Stimulated activated naive CD8-positive, alpha-beta T cell treated with anti-CD3 and anti-CD28 coated beads, Interleukin-15, Interleukin-2, amounts not matched to agents 100 U/mL and 50 U/mL, for 24 hours (primary cell): Measurements from ENCODE around the gene GSAP.

Experiments
- ATAC-seq: fragments of 150-1000 bp; cut with Tn5 transposase; one replicate; pipeline ENCODE4 v1.10.0; 2021
- DNase-seq: peaks from one replicate; pipeline ENCODE4 v3.0.0; 2021

The GSAP gene

GRCh38 chr7:77406421-77406820 is 9.7 kb downstream of the GSAP start:
- ATAC-seq (no peak), DNase-seq (no peak)

DNA sequence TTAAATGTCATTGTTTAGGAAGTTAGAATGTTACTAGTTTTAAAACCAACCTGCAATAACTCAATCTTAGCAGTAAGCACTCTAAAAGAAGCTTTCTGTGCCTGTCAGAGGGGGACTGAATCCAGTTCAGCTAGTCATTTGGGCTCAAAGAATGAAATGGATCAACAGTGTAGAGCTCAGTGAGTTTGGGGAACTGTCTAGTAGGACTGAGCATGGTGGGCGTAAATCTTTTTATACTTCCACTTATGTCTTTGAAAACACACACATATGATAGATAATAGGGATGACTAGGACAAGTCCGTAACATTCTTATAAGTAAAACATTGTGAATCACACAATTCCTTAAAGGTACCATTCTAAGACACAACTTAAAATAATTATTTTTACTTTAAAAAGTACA is 11.5 kb downstream of the GSAP start:
- DNase-seq (no peak), ATAC-seq (no peak)

DNA sequence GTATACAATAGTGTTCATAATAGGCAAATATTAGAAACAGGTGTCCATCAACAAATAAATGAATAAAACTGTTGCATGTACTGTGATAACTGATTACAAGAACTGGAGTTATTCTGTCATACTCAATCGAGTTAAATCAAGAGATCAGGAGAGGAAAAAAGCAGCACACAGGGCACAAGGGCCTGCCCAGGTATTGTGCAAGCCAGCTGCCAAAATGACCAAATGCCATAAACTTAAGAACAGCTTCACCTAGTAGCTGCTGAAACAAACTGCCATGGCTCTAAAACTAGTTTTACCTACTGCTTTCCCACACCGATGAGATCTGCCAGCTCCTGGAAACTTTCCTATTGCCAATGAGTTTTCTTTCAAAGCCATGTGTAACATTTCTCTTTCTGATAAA is 12.2 kb downstream of the GSAP start:
- DNase-seq (no peak), ATAC-seq (no peak)

- ATAC-seq (no peak), DNase-seq (no peak)
These were observed 13.3 kb downstream of the GSAP start for GRCh38 chr7:77402818-77403217.

DNA sequence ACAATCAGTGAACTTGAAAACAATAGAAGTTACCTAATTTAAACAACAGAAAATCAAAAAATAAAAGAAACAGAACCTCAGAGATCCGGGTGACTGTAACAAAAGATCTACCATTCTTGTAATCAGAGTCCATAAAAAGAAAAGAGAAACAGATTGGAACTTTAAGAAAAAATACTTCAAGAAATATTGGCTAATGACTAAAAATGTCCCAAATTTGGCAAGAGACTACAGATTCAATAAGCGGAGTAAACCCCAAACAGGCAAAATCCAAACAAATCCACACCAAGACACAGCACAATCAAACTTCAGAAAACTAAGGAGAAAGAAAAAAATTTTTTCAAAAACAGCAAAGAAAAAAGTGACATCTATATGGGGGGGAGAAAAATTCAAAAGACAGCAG is 15.1 kb downstream of the GSAP start:
- DNase-seq (no peak), ATAC-seq (no peak)

DNA sequence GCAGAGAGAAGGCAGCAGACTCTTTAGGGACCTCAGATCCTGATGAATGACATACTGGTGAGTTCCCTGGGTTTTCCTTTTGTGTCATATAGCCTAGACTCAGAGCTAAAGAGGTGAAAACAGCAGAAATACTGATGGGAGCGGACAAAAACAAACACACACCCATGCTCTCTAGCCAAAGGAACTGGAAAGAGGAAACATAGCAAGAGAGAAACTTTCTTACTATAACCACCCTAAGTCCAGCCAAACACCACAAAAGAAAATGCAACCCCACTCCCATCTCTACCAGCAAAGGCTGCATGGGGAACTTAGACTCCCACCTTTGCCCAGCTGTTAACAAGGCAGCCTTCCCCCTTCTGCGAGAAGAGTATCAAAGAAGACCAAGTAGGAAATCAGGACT is 16.3 kb downstream of the GSAP start:
- DNase-seq (no peak), ATAC-seq (no peak)

- no peak for ATAC-seq
These were observed 19.1 kb downstream of the GSAP start for GRCh38 chr7:77396894-77397547.

GRCh38 chr7:77395626-77396025 is 20.5 kb downstream of the GSAP start:
- DNase-seq (no peak), ATAC-seq (no peak)

More at GRCh38 chr7:77396894-77397547, 19.1 kb downstream of the GSAP start:
- DNase-seq = no peak

DNA sequence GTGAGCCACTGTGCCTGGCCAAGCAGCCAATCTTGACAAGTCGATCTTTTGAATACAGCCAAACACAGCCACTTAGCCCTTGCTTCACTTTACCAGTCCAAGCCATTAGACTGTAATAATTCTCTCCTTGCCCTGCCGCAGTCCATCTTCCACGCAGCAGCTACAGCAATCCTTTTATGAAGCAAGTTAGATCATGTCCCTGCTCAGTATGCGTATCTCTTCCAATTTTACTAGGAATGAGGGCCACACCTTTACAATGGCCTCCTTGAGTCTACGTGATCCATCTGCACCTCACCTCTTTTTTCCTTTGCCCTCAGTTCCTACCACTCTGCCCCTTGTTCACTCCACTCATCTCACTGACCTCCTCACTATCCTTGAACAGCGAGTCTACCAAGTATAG is 22.2 kb downstream of the GSAP start:
- DNase-seq = no peak
- ATAC-seq = no peak

DNA sequence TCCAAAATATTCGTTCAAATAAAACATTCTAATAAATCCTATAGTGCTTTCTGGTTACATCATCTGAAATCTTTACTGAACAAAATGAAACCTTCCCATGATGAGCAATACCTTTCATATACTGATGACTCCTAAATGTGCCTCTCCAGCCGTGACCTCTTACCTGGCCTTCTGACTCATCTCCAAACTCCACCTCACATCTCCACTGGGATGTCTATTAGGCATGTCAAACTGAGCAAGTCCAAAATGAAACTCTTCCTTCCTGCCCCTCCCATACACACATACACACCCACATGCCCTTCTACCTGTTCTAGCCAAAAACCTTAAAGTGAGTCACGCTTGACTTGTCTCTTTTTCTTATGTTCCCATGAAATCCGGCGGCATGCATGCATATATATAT is 22.9 kb downstream of the GSAP start:
- DNase-seq (peak; percentile 47), ATAC-seq (peak; percentile 98)

DNA sequence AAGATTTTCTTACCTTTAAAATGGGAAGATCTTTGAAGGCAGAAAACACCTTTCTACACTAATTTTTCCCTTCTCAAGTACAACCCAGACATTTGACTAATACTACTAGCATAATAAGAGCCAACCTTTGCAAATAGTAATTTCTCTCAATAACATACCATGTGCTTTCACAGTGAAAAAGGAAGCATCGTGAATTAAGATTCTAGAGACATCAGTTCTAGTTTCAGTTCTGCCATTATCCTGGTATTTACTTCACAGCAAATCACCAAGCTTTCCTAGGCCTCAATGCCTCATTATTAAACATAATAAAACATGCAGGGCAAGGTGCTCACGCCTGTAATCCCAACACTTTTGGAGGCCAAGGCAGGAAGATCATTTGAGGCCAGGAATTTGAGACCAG is 24.9 kb downstream of the GSAP start:
- ATAC-seq (no peak), DNase-seq (no peak)

- DNase-seq = no peak
- ATAC-seq = no peak
These were observed 28.0 kb downstream of the GSAP start for GRCh38 chr7:77388055-77388641.

- DNase-seq (no peak), ATAC-seq (no peak)
These were observed 29.9 kb downstream of the GSAP start for GRCh38 chr7:77386165-77386822.

- DNase-seq (no peak), ATAC-seq (peak; percentile 36)
These were observed 32.8 kb downstream of the GSAP start for GRCh38 chr7:77383333-77383740.

DNA sequence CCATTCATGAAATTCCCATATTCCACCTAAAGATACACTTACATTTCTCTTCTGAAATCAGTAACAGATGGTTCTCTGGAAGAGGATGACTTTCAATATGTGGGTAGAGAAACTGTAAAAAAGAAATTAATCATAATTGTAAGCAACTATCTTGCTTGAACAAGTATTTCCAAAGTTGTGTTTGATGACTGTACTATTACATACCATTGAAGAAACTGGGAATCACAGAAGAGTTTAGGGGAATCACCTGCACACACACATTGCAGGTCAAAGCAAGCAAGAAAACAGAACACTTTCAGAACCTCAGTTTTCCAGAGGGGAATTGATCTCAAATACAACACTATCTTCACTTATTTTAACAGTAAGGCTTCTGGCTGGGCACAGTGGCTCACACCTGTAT is 33.6 kb downstream of the GSAP start:
- ATAC-seq = peak; percentile 43

GRCh38 chr7:77378584-77378983 is 37.6 kb downstream of the GSAP start:
- DNase-seq = no peak
- ATAC-seq = no peak

More for the DNA sequence above, 33.6 kb downstream of the GSAP start:
- DNase-seq = no peak

- DNase-seq = no peak
- no peak for ATAC-seq
These were observed 45.5 kb downstream of the GSAP start for GRCh38 chr7:77370606-77371005.

- ATAC-seq (no peak), DNase-seq (no peak)
These were observed 47.2 kb downstream of the GSAP start for GRCh38 chr7:77368974-77369373.

- ATAC-seq = no peak
- no peak for DNase-seq
These were observed 48.2 kb downstream of the GSAP start for GRCh38 chr7:77367976-77368375.

DNA sequence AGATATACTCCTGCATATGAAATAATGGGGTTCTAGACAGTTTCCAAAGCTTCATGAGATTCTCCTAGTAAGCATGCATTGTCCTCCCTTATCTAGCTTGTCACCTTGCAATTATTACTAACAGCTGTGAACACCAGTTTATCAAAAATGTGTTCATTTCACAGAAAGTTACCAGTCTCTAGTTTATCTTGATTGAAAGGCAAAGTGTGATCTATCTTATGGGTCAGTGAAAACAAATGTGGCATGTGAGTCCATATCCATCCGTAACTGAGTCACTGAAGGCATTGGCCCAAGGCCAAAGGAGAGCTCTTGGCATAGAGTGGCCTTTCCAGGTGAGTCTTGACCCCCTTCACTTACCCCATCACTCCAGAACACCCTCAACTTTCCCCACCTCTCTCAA is 53.2 kb downstream of the GSAP start:
- ATAC-seq (no peak), DNase-seq (no peak)

DNA sequence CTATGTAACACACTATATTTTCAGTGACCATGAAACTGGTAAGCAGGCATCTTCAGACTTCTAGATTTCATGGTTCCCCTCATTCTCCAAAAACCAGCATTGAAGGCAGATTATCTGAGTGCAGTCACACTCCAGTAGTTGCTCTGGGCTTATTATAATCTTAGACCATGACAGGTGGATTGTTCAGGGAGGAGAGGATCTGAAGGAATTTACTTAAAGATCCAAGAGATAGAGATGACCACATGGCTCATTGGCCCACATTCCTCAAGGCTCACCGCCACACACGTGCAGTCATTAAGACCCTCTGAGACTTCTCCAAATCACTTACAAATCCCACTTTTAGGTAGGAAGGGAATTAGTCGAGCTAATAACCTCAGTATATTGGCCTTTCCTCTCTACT is 55.2 kb downstream of the GSAP start:
- DNase-seq (no peak), ATAC-seq (no peak)

GRCh38 chr7:77360104-77360503 is 56.0 kb downstream of the GSAP start:
- DNase-seq (no peak), ATAC-seq (no peak)

GRCh38 chr7:77359599-77359998 is 56.5 kb downstream of the GSAP start:
- DNase-seq (no peak), ATAC-seq (no peak)

DNA sequence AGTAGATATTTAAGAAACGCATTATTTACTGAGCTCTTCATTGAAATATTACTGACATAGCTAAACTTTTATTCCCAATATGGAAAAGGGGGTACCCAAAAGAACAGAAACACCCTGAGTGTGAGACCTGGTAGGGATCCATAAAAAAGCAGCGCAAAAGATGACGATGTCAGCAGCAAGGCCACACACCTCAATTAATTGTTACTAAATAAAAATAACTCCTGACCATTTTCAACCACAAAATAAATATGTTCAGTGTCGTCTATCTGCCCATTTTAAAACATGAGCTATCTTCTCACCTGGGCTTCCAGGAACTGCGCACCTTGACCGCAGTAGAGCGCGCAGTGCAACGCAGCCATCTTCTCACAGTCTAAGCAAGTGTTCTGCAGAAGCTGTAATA is 61.2 kb downstream of the GSAP start:
- no peak for ATAC-seq
- no peak for DNase-seq
